ENCODE measurements around the gene ANKFN1.

The ANKFN1 gene

DNA sequence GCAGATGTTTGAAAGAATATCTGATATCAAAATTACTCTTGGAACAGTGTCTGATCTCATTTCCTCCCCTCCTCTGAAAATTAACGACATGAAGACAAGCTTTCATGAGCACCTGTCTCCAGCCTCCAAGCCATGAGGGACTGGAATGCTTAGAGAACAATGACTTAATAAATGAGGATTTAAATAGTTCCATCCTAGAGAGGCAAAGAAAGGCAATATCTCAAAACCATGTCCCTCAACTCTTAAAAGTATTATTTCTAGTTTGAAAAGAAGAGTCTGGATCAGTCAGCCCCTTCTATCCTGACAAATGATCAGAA, 137.5 kb downstream of the ANKFN1 start:
- DNase-seq (ENCODE audit: extremely low read depth, low read depth) = no peak

DNA sequence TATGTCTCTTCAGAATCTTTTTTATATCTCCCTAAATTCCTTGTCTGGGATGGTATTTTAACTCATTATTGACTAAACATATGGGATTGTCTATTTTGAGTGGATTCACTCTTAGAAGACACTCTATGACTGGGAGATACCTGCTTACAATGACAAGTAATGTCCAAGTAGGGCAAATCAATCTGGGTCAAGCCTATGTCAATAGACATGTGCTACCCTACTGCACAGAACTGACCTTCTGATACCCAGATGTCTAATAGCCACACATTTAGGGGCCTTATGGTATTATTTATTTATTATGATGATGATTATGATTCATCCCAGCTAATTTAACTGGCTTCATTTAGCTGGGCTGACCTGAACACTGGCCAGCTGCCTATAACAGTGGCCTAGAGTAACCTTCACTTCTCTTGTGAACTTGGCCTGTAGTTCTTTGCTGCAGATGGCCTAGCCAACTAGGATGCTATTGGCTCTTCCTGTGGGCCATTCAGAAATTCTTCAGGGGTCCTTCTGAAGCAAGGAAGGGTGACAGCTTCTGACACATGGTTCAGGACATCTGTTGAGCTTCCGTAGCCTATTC, 138.0 kb downstream of the ANKFN1 start:
- TF ChIP-seq, protein P1, sequence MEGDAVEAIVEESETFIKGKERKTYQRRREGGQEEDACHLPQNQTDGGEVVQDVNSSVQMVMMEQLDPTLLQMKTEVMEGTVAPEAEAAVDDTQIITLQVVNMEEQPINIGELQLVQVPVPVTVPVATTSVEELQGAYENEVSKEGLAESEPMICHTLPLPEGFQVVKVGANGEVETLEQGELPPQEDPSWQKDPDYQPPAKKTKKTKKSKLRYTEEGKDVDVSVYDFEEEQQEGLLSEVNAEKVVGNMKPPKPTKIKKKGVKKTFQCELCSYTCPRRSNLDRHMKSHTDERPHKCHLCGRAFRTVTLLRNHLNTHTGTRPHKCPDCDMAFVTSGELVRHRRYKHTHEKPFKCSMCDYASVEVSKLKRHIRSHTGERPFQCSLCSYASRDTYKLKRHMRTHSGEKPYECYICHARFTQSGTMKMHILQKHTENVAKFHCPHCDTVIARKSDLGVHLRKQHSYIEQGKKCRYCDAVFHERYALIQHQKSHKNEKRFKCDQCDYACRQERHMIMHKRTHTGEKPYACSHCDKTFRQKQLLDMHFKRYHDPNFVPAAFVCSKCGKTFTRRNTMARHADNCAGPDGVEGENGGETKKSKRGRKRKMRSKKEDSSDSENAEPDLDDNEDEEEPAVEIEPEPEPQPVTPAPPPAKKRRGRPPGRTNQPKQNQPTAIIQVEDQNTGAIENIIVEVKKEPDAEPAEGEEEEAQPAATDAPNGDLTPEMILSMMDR (IDR thresholded peaks at IDR 0.05; ENCODE audit: low read depth, low read length) = no peak

More for the DNA sequence above, 137.5 kb downstream of the ANKFN1 start:
- TF ChIP-seq, protein P1 (IDR thresholded peaks at IDR 0.05; ENCODE audit: low read depth, low read length) = no peak

DNA sequence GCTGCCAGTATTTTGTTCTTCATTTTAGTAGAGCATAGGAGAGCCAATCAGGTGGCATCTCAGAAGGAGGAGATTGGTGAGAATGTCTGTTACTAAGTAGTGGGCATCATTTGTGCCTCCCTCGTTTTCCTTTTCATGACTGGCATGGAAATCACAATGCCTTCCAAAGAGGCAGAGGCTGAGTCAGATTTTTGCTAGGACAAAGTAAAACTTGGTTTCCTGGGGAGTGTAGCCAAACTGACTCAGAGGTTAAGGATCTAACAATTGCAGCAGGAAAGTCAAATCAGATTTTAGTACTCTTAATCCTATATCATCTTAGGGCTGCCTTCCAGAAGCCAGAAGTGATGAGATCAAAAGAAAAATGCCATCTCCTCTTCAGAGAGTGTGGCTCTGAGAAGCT, 138.7 kb downstream of the ANKFN1 start:
- no peak for DNase-seq (ENCODE audit: extremely low read depth, low read depth)
- TF ChIP-seq, protein P1 (IDR thresholded peaks at IDR 0.05; ENCODE audit: low read depth, low read length) = no peak

More for the DNA sequence above, 138.0 kb downstream of the ANKFN1 start:
- DNase-seq (ENCODE audit: extremely low read depth, low read depth) = no peak

DNA sequence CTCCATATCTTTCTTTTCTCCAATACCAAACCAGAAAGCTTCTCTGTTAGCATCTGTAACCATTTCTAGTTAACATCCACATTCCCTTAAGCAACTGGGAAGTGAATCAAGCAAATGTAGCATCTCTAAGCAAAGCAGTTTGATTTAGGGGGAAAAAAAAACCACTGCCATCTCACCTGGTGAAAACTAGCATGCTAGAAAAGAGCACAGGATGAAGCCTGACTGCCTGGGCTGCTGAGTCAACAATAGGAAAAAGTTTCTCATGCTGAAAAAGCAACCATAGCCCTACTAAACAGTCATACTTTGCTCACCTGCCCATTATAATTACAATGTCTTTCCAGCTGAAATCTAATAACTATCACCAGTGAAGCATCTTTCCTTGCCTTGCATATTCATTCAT, 139.3 kb downstream of the ANKFN1 start:
- TF ChIP-seq, protein P1 (IDR thresholded peaks at IDR 0.05; ENCODE audit: low read depth, low read length) = no peak
- DNase-seq (ENCODE audit: extremely low read depth, low read depth) = no peak

DNA sequence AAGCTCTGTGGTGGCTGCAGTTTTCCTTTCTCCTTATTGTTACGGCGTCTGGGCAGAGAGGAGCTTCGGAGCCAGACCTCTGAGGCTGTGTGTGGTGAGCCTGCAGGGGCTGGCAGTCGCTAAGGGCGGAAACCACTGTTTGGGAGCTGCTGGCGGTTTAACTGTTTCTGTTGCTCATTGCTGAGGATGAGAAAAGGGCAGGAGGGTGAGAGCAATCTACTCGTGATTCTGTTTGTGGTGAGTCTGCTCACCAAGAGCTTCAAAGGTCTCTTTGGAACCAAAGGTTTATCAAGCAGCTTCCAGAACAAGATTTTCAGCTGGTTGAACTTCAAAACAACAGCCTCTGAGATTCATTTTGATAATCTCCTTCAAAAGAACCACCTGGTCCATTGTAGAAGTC, 143.9 kb downstream of the ANKFN1 start:
- no peak for DNase-seq (ENCODE audit: extremely low read depth, low read depth)
- TF ChIP-seq, protein P1 (IDR thresholded peaks at IDR 0.05; ENCODE audit: low read depth, low read length) = no peak

DNA sequence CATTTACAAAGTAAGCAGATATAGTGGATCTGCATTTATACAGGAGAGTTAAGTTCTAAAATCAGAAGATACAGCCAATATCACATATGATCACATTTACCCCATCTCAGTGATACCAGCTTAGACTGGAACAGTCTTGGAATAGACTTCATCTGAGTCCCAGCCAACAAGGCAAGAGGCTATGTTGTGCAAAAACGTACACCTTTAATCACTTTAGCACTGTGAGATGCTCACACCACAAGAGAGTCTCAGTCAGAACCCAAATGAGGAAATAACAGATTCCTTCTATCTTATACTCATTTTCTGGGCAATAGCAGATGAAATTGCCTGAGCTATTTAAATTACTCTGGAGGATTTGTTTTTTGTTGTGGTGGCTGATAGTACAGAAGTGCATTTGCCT, 145.6 kb downstream of the ANKFN1 start:
- TF ChIP-seq, protein P1 (IDR thresholded peaks at IDR 0.05; ENCODE audit: low read depth, low read length) = no peak
- DNase-seq (ENCODE audit: extremely low read depth, low read depth) = no peak

DNA sequence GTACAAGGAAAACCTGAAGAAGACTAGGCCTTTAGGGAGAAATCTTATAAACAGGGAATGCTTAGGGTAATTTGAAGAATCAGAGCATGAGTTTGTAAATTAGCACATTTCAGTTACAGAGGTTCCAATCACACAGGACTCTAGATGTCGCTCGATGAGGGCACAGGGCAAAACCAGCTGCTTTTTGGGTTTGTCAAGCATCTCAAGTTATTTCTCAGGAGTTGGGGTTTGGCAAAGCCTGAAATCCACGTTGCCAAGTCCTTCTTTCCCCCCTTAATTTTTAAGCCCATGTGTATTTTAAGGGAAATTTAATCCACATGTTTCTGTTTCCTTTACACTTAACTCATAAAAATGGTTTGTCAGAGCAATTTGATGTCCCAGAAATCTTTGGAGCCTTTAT, 146.9 kb downstream of the ANKFN1 start:
- TF ChIP-seq, protein P1 (IDR thresholded peaks at IDR 0.05; ENCODE audit: low read depth, low read length) = no peak

More for the DNA sequence above, 146.9 kb downstream of the ANKFN1 start:
- DNase-seq (ENCODE audit: extremely low read depth, low read depth) = no peak

Data from AG09319 (cell line).